GM12878 (cell line): ENCODE data around the gene SEC31A. TPM values are rescaled to one million over a fixed set of nuclear protein-coding genes. Genes with fewer than 3 reads are reported as not detected.
A peak's percentile ranks its signal among the peaks of the same experiment; 100 is the strongest.

Experiments
- ATAC-seq: fragments of 200-7000 bp; cut with Tn5 transposase; 3 replicates; pipeline ENCODE4 v1.9.1; 2020; ENCODE audit warnings: mild to moderate bottlenecking, moderate library complexity
- BruUV-seq: library from RNA; stranded (reverse); fragments of 400-500 nt; replicated peaks from 2 replicates; lab custom pipeline; 2021; lab: Mats Ljungman, UMichigan
- CTCF ChIA-PET: fragments of 300-600 bp; sonication (Branson Sonifier 250); formaldehyde crosslinking; extraction: SDS; loops from one replicate; lab custom pipeline; 2021; ENCODE audit warnings: inconsistent platforms; lab: Yijun Ruan, JAX
- POLR2A ChIA-PET: fragments of 350-600 bp; formaldehyde crosslinking; extraction: SDS; loops from one replicate; lab custom pipeline; 2021; ENCODE audit warnings: inconsistent platforms; lab: Charles Lee
- RAD21 ChIA-PET: fragments of 300-600 bp; sonication (Branson Sonifier 250); formaldehyde crosslinking; loops from one replicate; lab custom pipeline; 2023; ENCODE audit warnings: antibody characterized with exemption; ENCODE audit not compliant: unreplicated experiment; lab: Charles Lee
- SMC1A ChIA-PET: fragments of 300-600 bp; sonication (Branson Sonifier 250); formaldehyde crosslinking; loops from one replicate; lab custom pipeline; 2023; ENCODE audit not compliant: unreplicated experiment, uncharacterized antibody; lab: Charles Lee
- DNase-seq: peaks from one replicate; pipeline ENCODE4 v3.0.0-alpha.2; 2011; ENCODE audit warnings: low read depth, low spot score
- FAIRE-seq: peaks from 3 replicates; lab custom pipeline; 2011; peaks lifted over from hg19 to GRCh38; lab: Jason Lieb, UNC
- H2AFZ ChIP-seq: 2 replicates; pipeline ENCODE4 v1.6.0; 2011; ENCODE audit warnings: low read depth, low read length, control low read depth; ENCODE audit not compliant: control insufficient read depth
- H3K27ac ChIP-seq: 2 replicates; pipeline ENCODE4 v1.5.1; 2011; ENCODE audit warnings: control low read depth; ENCODE audit not compliant: control insufficient read depth, insufficient read depth
- H3K27me3 ChIP-seq, 2 experiments: replicated peaks in 1 of 2; 2 replicates each; pipeline versions ENCODE4 v1.6.0 to v1.6.1; 2011; ENCODE audit warnings: low read length in 1 of 2; ENCODE audit not compliant: control insufficient read depth in 2 of 2, insufficient read depth in 2 of 2
- H3K36me3 ChIP-seq, 2 experiments: 2 replicates each; pipeline ENCODE4 v1.5.1; 2011; ENCODE audit warnings: low read length in 1 of 2; ENCODE audit not compliant: control insufficient read depth in 2 of 2, insufficient read depth in 2 of 2
- H3K4me1 ChIP-seq: 2 replicates; pipeline ENCODE4 v1.6.1; 2011; ENCODE audit warnings: mild to moderate bottlenecking, low read length, moderate library complexity, mixed read lengths; ENCODE audit not compliant: control insufficient read depth, insufficient read depth
- H3K4me2 ChIP-seq: 2 replicates; pipeline ENCODE4 v1.6.0; 2011; ENCODE audit warnings: control low read depth; ENCODE audit not compliant: control insufficient read depth, insufficient read depth
- H3K4me3 ChIP-seq: fragments of 200-600 bp; sonication (generic); 2 replicates; pipeline ENCODE4 v1.5.1; 2016
- H3K79me2 ChIP-seq: 2 replicates; pipeline ENCODE4 v1.6.0; 2011; ENCODE audit warnings: low read length; ENCODE audit not compliant: control insufficient read depth, insufficient read depth
- H3K9ac ChIP-seq: 2 replicates; pipeline ENCODE4 v1.8.0; 2011; ENCODE audit warnings: low read length, control low read depth, mixed read lengths; ENCODE audit not compliant: control insufficient read depth, insufficient read depth
- H3K9me3 ChIP-seq: replicated peaks from 3 replicates; pipeline ENCODE4 v1.5.1; 2011; ENCODE audit warnings: mild to moderate bottlenecking, low read length; ENCODE audit not compliant: control insufficient read depth, insufficient read depth
- H4K20me1 ChIP-seq: 2 replicates; pipeline ENCODE4 v1.6.0; 2011; ENCODE audit not compliant: control insufficient read depth, insufficient read depth
- ASH2L ChIP-seq: fragments of 300-600, 200-600 bp; sonication (generic); IDR thresholded peaks from 2 replicates; pipeline ENCODE4 v1.6.1; 2017; ENCODE audit warnings: low read depth, mild to moderate bottlenecking, borderline replicate concordance
- BMI1 ChIP-seq: fragments of 450-650 bp; IDR thresholded peaks from 2 replicates; pipeline ENCODE4 v1.6.1; 2016; ENCODE audit warnings: mild to moderate bottlenecking, moderate library complexity, borderline replicate concordance
- ELK1 ChIP-seq: IDR thresholded peaks from 2 replicates; pipeline ENCODE4 v1.6.1; 2012; ENCODE audit warnings: low read depth, low read length, improper control_type of control experiment
- FOS ChIP-seq: IDR thresholded peaks from 3 replicates; pipeline ENCODE4 v1.6.1; 2011; ENCODE audit warnings: borderline replicate concordance; ENCODE audit not compliant: insufficient read length; ENCODE audit errors: extremely low read depth
- HDAC6 ChIP-seq: fragments of 200-600 bp; sonication (generic); IDR thresholded peaks from one replicate; pipeline ENCODE4 v1.8.0; 2017; ENCODE audit warnings: antibody characterized with exemption; ENCODE audit not compliant: unreplicated experiment
- IKZF2 ChIP-seq, 2 experiments: fragments of 450-650 bp; IDR thresholded peaks; 2 replicates each; pipeline ENCODE4 v1.6.1; 2017; ENCODE audit warnings: mild to moderate bottlenecking in 2 of 2, moderate library complexity in 2 of 2
- KLF5 ChIP-seq: fragments of 450-650 bp; IDR thresholded peaks from 2 replicates; pipeline ENCODE4 v1.6.1; 2014; ENCODE audit warnings: mild to moderate bottlenecking; ENCODE audit not compliant: partially characterized antibody
- MTA3 ChIP-seq: IDR thresholded peaks from 2 replicates; pipeline ENCODE4 v1.6.1; 2012; ENCODE audit warnings: low read length, inconsistent platforms, borderline replicate concordance
- RELA ChIP-seq: fragments of 450-650 bp; IDR thresholded peaks from 2 replicates; pipeline ENCODE4 v1.8.0; 2014; ENCODE audit warnings: borderline replicate concordance; ENCODE audit not compliant: partially characterized antibody
- RELB ChIP-seq: fragments of 450-650 bp; IDR thresholded peaks from 2 replicates; pipeline ENCODE4 v1.6.1; 2017; ENCODE audit warnings: low read depth, mild to moderate bottlenecking, moderate library complexity
- SIX5 ChIP-seq: IDR thresholded peaks from 2 replicates; pipeline ENCODE4 v1.6.1; 2011; ENCODE audit warnings: mild to moderate bottlenecking, low read depth, low read length, moderate library complexity; ENCODE audit not compliant: severe bottlenecking
- SREBF2 ChIP-seq: IDR thresholded peaks from 2 replicates; pipeline ENCODE4 v1.6.1; 2012; ENCODE audit warnings: mild to moderate bottlenecking, low read length
- WGBS: methylation state at CpG from one replicate; pipeline ENCODE4 v1.1.6; 2016; ENCODE audit warnings: low lambda C conversion rate; ENCODE audit not compliant: insufficient replicate concordance, insufficient coverage; ENCODE audit errors: missing lambda C conversion rate; 5-methylcytosine and 5-hydroxymethylcytosine counted together
- in situ Hi-C: fragments of 300-500 bp; cut with MboI; formaldehyde crosslinking; loops from 9 replicates; pipeline ENCODE4 v1.14.3; 2018; ENCODE audit warnings: mixed read lengths
- intact Hi-C: fragments of 100-400 bp; cut with micrococcal nuclease; formaldehyde crosslinking; loops from one replicate; pipeline ENCODE4 v1.14.2; 2022; ENCODE audit not compliant: unreplicated experiment
- polyA plus RNA-seq, 11 experiments: library from polyadenylated mRNA; depleted of rRNA in 4 of 11; unstranded in 6 of 11; stranded (reverse) in 5 of 11; fragments of >200 nt; fragmentation: Nextera tagmentation in 4 of 11; fragmentation: Illumina TruSeq in 1 of 11; extraction: Ambion mirVana in 4 of 11; extraction: Trizol in 1 of 11; gene quantifications; 1 replicate in 1 of 11; 2 replicates in 10 of 11; pipeline versions ENCODE4 v1.2.1 to v1.2.3, GENCODE V29; 2011 to 2016; ENCODE audit warnings: inconsistent platforms in 2 of 11, missing spikeins in 2 of 11, low read depth in 1 of 11
- total RNA-seq, 4 experiments: library from RNA; depleted of rRNA in 3 of 4; stranded (reverse); fragments of >200 nt in 3 of 4; fragmentation: Illumina TruSeq in 1 of 4; extraction: Trizol in 1 of 4; gene quantifications; 2 replicates each; pipeline versions ENCODE4 v1.2.1 to v1.2.3, GENCODE V29; 2013 to 2021
- TF ChIP-seq, protein P1 (sequence below): IDR thresholded peaks from 2 replicates; pipeline ENCODE4 v1.6.1; 2012; ENCODE audit warnings: improper control_type of control experiment, low read depth, low read length; ENCODE audit not compliant: insufficient replicate concordance

SEC31A gene
- total and polyA plus RNA-seq, 10 of the 15 experiments (the other 5 are each of a cell fraction or from before 2014, with no cell fraction given): 74.6 to 171 (median 129) TPM

GRCh38 chr4:82900411-82901182, 9.6 kb upstream of the SEC31A start, which contains the start of gene THAP9:
Gene THAP9 (plus strand): TSS chr4:82900735. CDS start chr4:82900803, 68 bp downstream.
- ChIA-PET CTCF (interaction anchor here (0.8 to 4.2 kb wide), 16 partner anchors 9 to 554 kb away, joined by 3 to 44 read pairs (median 4); partner anchors contain the start of genes COPS4, COQ2 and LIN54), RAD21 (interaction anchor here (0.6 to 2.9 kb wide), 15 partner anchors 11 to 384 kb away, joined by 3 to 38 read pairs (median 5); partner anchors contain the start of genes COPS4, COQ2, LIN54 and SCD5), POLR2A (interaction anchor here (1.1 to 2.6 kb wide), 12 partner anchors 9 to 212 kb away, joined by 3 to 26 read pairs (median 4); partner anchors contain the start of genes COPS4, LIN54 and SEC31A), SMC1A (interaction anchor here (1.0 to 5.0 kb wide), 13 partner anchors 9 to 471 kb away, joined by 3 to 21 read pairs (median 5); partner anchors contain the start of genes COPS4, HNRNPDL and LIN54)
- Histone ChIP-seq H3K4me2 (peak within 1 kb of the TSS; percentile 83), H3K9me3 (no peaks in the 10 kb centered on the region), H3K9ac (peak within 1 kb of the TSS; percentile 92), H3K27me3 (no peaks in the 10 kb centered on the region), H3K4me3 (peak within 1 kb of the TSS; percentile 86), H3K79me2 (peaks cover 56% of the 10 kb centered on the region), H3K36me3 (peaks cover 0 to 2% of the 10 kb centered on the region in 2 experiments; a peak in 1 of 4 replicates), H3K4me1 (peaks cover 8% of the 10 kb centered on the region), H4K20me1 (no peaks in the 10 kb centered on the region), H2AFZ (peak within 1 kb of the TSS; percentile 99), H3K27ac (peak within 1 kb of the TSS; percentile 95)
- DNase-seq (peak; percentile 96), ATAC-seq (peak; percentile 92), FAIRE-seq (peak; percentile 96)
- intact Hi-C loops: loop anchor here (1.0 to 5.0 kb wide), 4 partner anchors 9 to 382 kb away; partner anchors contain the start of genes COPS4, COQ2 and SEC31A
- BruUV-seq: no TSS peak
- 2% methylated on average over 67 of the region's 67 CpGs for WGBS
- in situ Hi-C loops: no loop called here
- TF ChIP-seq RELB (no peak; the same call in 1 of the 2 replicates), IKZF2 (IDR thresholded peaks at IDR 0.05) (no peak), BMI1 (no peak), FOS (peak; percentile 87), MTA3 (no peak; the same call in 1 of the 2 replicates), KLF5 (peak; percentile 75), ASH2L (no peak; the same call in 1 of the 2 replicates), SIX5 (no peak), ELK1 (no peak), RELA (peak; percentile 83), HDAC6 (no peak), SREBF2 (no peak)
- TF ChIP-seq, protein P1, sequence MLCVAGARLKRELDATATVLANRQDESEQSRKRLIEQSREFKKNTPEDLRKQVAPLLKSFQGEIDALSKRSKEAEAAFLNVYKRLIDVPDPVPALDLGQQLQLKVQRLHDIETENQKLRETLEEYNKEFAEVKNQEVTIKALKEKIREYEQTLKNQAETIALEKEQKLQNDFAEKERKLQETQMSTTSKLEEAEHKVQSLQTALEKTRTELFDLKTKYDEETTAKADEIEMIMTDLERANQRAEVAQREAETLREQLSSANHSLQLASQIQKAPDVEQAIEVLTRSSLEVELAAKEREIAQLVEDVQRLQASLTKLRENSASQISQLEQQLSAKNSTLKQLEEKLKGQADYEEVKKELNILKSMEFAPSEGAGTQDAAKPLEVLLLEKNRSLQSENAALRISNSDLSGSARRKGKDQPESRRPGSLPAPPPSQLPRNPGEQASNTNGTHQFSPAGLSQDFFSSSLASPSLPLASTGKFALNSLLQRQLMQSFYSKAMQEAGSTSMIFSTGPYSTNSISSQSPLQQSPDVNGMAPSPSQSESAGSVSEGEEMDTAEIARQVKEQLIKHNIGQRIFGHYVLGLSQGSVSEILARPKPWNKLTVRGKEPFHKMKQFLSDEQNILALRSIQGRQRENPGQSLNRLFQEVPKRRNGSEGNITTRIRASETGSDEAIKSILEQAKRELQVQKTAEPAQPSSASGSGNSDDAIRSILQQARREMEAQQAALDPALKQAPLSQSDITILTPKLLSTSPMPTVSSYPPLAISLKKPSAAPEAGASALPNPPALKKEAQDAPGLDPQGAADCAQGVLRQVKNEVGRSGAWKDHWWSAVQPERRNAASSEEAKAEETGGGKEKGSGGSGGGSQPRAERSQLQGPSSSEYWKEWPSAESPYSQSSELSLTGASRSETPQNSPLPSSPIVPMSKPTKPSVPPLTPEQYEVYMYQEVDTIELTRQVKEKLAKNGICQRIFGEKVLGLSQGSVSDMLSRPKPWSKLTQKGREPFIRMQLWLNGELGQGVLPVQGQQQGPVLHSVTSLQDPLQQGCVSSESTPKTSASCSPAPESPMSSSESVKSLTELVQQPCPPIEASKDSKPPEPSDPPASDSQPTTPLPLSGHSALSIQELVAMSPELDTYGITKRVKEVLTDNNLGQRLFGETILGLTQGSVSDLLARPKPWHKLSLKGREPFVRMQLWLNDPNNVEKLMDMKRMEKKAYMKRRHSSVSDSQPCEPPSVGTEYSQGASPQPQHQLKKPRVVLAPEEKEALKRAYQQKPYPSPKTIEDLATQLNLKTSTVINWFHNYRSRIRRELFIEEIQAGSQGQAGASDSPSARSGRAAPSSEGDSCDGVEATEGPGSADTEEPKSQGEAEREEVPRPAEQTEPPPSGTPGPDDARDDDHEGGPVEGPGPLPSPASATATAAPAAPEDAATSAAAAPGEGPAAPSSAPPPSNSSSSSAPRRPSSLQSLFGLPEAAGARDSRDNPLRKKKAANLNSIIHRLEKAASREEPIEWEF: no peak
